HG03280 (cell line): Measurements from ENCODE around the gene ARHGAP26.

Source experiments
- ATAC-seq: cut with Tn5 transposase; IDR thresholded peaks from one replicate; pipeline ENCODE4 v1.9.1; 2021; ENCODE audit warnings: mild to moderate bottlenecking, moderate library complexity; ENCODE audit not compliant: unreplicated experiment

The ARHGAP26 gene

DNA sequence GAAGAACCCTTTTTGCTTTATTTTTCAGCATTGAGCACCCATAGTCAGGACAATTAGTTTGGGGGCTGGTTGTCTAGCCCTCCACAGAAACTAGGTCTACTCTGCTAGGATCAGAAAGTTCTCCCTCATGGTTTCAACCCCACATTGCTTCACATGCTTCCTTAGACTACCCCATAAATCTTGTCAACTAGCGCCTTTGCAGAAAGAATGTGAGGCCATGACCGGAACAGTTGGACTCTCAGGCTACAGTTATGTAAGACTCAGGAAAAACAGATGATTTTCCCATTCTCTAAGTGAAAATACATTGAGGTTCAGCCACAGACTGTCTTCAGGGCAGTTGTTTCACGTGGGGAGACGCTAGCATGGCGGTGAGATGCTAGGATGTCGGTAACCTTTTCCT, 377.7 kb downstream of the ARHGAP26 start:
- no peak for ATAC-seq

DNA sequence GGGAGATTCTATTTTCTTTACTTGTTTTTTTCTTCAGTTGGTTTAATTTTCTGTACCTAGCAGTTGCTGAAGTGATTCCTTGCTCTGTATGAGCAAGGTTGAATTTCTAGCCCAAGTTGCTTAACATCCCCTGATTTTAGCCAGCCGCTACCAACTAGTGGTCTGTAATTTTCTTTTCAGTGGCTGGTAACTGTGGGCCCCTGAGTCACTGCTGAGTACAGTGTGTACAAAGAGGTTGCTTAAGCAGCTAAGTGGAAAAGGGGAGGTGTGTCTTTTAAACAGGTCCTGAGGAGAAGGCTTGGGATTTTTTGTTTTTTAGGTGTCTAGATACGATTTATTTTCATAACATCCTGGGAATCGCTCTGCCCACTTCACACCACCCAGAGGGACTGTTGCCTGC, 378.6 kb downstream of the ARHGAP26 start:
- no peak for ATAC-seq

DNA sequence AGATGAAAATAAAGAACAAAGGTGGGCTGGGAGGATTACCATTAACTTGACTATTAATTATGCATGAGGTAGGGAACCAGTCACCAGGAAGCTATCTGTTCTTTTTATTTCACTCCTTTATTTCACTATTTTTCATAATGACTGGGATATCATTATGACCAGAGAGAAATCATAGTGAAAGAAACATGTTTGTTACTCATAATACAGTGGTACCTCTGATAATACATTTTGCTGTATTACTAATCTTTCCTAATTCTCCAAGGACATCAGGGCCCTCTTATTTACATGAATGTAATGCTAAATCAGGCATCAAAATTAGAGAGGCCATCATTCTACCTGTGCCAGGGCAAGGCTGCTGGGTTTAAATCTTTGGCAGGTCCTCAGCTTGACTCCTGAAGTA, 379.6 kb downstream of the ARHGAP26 start:
- no peak for ATAC-seq

DNA sequence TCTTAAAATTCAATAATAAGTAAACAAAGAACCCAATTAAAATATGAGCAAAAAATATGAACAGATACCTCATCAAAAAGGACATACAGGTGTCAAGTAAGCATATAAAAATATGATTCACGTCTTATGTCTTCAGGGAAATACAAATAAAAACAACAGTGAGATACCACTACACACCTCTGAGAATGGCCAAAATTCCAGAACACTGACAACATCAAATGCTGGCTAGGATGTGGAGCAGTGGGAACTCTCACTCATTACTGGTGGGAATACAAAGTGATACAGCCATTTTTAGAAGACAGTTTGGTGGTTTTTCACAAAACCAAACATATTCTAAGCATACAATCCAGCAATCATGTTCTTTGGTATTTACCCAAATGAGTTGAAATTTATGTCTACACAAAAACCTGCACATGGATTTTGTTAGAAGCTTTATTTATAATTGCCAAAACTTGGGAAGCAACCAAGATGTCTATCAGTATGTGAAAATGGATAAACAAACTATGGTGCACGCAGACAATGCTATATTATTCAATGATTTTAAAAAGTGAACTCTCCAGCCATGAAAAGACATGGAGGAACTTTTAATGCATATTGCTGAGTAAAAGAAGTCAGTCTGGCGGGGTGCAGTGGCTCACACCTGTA, 381.0 kb downstream of the ARHGAP26 start:
- ATAC-seq: no peak

DNA sequence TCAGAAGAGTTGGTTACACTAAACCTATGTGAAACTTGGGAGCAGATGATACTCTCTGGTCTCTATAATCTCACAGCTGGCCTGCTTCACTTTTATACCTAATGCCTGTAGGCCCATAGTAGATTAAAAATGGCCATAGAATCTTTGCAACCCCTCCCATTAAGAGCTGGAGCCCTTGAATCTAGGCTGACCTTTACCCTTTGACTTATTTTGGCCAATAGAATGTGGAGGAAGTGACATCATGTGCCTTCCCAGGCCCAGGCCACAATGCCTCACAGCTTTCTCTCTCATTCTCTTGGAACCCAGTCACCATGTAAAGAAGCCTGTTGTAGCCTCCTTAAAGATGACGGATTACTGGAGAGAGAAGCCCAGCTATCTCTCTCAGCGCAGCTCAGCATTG, 382.3 kb downstream of the ARHGAP26 start:
- ATAC-seq: no peak

GRCh38 chr5:143153332-143154119, 383.3 kb downstream of the ARHGAP26 start:
- no peak for ATAC-seq

DNA sequence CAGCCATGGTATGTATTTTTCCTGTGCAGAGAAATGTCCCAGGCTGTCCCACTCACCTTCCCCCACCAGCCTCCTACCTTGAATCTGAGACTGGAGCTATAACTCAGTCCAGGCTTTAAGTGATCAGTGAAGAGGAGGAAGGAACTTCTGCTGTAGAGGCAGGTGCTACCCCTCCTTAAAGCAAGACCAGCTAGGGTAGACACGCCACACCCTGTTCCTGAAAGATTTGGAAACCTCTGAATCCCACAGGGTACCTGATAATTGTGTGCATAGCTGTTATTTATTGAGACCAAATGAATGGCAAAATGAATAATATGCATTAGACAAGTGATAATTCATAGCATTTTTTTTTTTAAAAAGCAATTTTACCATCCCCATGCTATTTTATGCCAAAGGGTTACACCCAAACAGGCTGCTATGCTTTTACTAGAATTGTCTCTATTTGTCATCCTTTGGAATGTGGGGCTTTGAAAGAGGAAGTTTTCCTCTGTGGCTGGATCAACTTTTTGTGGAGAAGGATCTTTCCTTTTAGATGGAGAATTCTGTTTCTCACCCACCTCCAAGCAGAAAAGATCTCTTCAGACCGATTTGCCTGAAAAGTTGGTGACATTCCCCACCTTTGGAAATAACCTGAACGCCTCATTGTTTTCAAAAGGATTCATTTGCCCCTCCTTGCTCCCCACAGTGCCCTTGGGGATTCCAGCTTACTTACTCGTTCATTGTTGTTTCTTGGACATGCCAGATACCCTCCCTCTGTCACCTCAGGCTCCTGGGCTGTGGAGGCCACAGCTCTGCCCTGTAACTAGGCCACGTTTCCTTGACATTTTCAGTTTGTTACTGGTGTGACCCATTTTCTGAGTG, 384.6 kb downstream of the ARHGAP26 start:
- ATAC-seq: no peak

DNA sequence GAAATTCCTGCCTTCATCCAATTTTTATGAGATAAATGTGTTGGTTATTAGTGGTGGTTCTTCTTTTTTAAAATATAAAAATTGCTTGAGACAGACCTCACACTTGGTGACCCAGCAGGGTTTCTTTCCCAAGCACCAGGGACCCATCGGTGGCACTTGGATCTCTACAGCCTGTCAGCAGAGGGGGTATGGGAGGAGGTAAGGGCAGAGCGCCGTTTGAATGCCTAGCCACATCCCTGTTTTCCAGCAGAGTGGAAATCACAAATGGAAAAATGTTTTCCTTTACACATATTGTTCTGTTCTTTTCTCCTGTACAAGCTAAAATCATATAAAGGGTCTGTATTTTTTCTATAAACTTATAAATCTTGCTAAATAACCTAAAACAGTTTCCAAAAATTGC, 385.3 kb downstream of the ARHGAP26 start:
- ATAC-seq: no peak

DNA sequence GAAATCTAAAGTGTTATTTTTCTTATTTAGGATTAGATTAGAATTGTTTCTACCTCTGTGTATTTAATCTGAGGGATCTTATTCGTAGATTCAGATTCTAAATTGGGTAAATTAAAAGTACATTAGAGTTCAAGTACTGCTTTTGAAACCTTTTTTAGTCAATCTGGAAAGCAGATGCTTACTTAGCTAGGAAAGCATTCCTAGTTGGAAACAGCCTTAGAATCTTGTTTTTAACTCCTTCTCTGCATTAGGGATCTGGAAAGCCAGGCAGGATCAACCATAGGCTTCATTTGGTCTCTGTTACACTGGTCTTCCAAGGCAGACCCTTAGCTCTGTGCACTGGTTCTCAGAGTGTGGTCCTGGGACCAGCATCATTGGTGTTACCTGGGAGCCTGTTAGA, 385.9 kb downstream of the ARHGAP26 start:
- ATAC-seq: no peak

- ATAC-seq: no peak
These were observed 386.4 kb downstream of the ARHGAP26 start for GRCh38 chr5:143156572-143156971.

- no peak for ATAC-seq
These were observed 388.9 kb downstream of the ARHGAP26 start for GRCh38 chr5:143159031-143159430.

GRCh38 chr5:143161885-143162540, 391.8 kb downstream of the ARHGAP26 start:
- no peak for ATAC-seq

DNA sequence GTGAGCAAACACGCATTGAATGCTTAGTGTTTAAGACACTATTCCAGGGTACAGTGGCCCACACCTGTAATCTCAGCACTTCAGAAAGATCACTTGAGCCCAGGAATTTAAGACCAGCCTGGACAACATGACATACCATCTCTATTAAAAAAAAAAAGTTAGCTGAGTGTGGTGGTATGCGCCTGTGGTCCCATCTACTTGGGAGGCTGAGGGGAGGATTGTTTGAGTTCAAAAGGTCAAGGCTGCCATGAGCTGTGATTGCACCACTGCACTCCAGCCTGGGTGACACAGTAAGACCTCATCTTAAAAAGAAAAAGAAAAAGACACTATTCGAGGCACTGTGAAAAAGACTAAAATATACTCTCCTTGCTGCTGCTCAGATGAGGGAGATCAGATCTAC, 392.6 kb downstream of the ARHGAP26 start:
- no peak for ATAC-seq

GRCh38 chr5:143164557-143164956, 394.4 kb downstream of the ARHGAP26 start:
- ATAC-seq: no peak

- ATAC-seq: no peak
These were observed 395.1 kb downstream of the ARHGAP26 start for GRCh38 chr5:143165049-143165880.

DNA sequence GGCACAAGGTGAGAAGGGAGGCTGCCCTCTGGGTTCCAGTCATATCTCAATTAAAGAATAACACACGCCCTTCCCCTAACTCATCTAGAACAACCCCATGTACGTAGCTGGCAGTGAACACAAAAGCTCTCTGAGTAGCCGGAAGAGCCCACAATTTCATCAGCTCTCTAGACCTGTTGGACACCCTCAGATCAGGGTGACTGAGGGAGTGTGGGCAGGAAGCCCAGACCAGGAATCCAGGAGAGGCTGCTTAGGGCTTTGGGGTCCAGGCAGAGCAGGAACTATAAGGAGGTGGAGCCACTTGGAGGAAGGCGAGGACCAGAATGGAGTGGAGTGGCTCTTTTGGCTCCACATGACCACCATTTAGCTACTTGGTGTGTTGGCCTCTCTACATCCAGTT, 395.9 kb downstream of the ARHGAP26 start:
- no peak for ATAC-seq

GRCh38 chr5:143166661-143167420, 396.7 kb downstream of the ARHGAP26 start:
- ATAC-seq: no peak

GRCh38 chr5:143168171-143168741, 398.1 kb downstream of the ARHGAP26 start:
- ATAC-seq: no peak
